Measurements from ENCODE around the gene DCN. TPM values are rescaled to one million over a fixed set of nuclear protein-coding genes. Genes with fewer than 3 reads are reported as not detected.

DCN gene
- total and polyA plus RNA-seq, 2 donors = 137 to 215 TPM

GRCh38 chr12:91094032-91094662, 88.5 kb downstream of the DCN start:
- no peaks in the 10 kb centered on the region for H3K36me3 ChIP-seq (ENCODE audit: control insufficient read depth in 2 of 2, insufficient read depth in 2 of 2, low read length in 1 of 2)
- H3K27me3 ChIP-seq (ENCODE audit: control insufficient read depth in 2 of 2, insufficient read depth in 1 of 2, low read length in 1 of 2) = no peaks in the 10 kb centered on the region
- H3K9me3 ChIP-seq (ENCODE audit: control insufficient read depth in 2 of 2, insufficient read depth in 1 of 2, low read length in 1 of 2) = peaks cover 0 to 5% of the 10 kb centered on the region in 2 donors
- H3K4me3 ChIP-seq (ENCODE audit: low read length in 2 of 2) = no peak overlapping the region
- no peak for DNase-seq (ENCODE audit: low read depth in 6 of 9, low spot score in 9 of 9)
- H3K27ac ChIP-seq (ENCODE audit: low read depth in 1 of 2, low read length in 1 of 2) = no peak overlapping the region
- no peaks in the 10 kb centered on the region for H3K4me1 ChIP-seq (ENCODE audit: control insufficient read depth in 2 of 2, insufficient read depth in 2 of 2, low read length in 2 of 2)

- no peaks in the 10 kb centered on the region for H3K27me3 ChIP-seq (ENCODE audit: control insufficient read depth in 2 of 2, insufficient read depth in 1 of 2, low read length in 1 of 2)
- no peaks in the 10 kb centered on the region for H3K4me1 ChIP-seq (ENCODE audit: control insufficient read depth in 2 of 2, insufficient read depth in 2 of 2, low read length in 2 of 2)
- peaks cover 0 to 5% of the 10 kb centered on the region in 2 donors for H3K9me3 ChIP-seq (ENCODE audit: control insufficient read depth in 2 of 2, insufficient read depth in 1 of 2, low read length in 1 of 2)
- no peak overlapping the region for H3K4me3 ChIP-seq (ENCODE audit: low read length in 2 of 2)
- no peak for DNase-seq (ENCODE audit: low read depth in 6 of 9, low spot score in 9 of 9)
- no peaks in the 10 kb centered on the region for H3K36me3 ChIP-seq (ENCODE audit: control insufficient read depth in 2 of 2, insufficient read depth in 2 of 2, low read length in 1 of 2)
- H3K27ac ChIP-seq (ENCODE audit: low read depth in 1 of 2, low read length in 1 of 2) = no peak overlapping the region
- 79% methylated on average over 4 of the region's 4 CpGs for WGBS
Measured at GRCh38 chr12:91093341-91093740, 89.3 kb downstream of the DCN start.

- Histone ChIP-seq H3K27ac (ENCODE audit: low read depth in 1 of 2, low read length in 1 of 2) (no peak overlapping the region), H3K36me3 (ENCODE audit: control insufficient read depth in 2 of 2, insufficient read depth in 2 of 2, low read length in 1 of 2) (no peaks in the 10 kb centered on the region), H3K27me3 (ENCODE audit: control insufficient read depth in 2 of 2, insufficient read depth in 1 of 2, low read length in 1 of 2) (no peaks in the 10 kb centered on the region), H3K4me3 (ENCODE audit: low read length in 2 of 2) (no peak overlapping the region), H3K4me1 (ENCODE audit: control insufficient read depth in 2 of 2, insufficient read depth in 2 of 2, low read length in 2 of 2) (no peaks in the 10 kb centered on the region), H3K9me3 (ENCODE audit: control insufficient read depth in 2 of 2, insufficient read depth in 1 of 2, low read length in 1 of 2) (peaks cover 0 to 5% of the 10 kb centered on the region in 2 donors)
- DNase-seq (ENCODE audit: low read depth in 6 of 9, low spot score in 9 of 9) = no peak
- 79% methylated on average over 6 of the region's 6 CpGs for WGBS
Measured at GRCh38 chr12:91091916-91092715, 90.5 kb downstream of the DCN start.

Other genes with a start within 250 kb of the DCN start
- gene CCER1, start 227.6 kb downstream of the DCN start, total RNA-seq = not detected
- not detected for gene CCER1, start 227.6 kb downstream of the DCN start, polyA plus RNA-seq
- 0.14 TPM for gene EPYC, start 177.8 kb downstream of the DCN start, total RNA-seq
- 0.25 TPM for gene EPYC, start 177.8 kb downstream of the DCN start, polyA plus RNA-seq
- gene KERA, start 124.8 kb downstream of the DCN start, total RNA-seq = 0.05 TPM
- gene KERA, start 124.8 kb downstream of the DCN start, polyA plus RNA-seq = 0.09 TPM
- gene LUM, start 71.3 kb downstream of the DCN start, total RNA-seq = 38.7 TPM
- gene LUM, start 71.3 kb downstream of the DCN start, polyA plus RNA-seq = 63.5 TPM

All from thymus (tissue), 11 donors.